ENCODE data around the gene DPF3. TPM values are rescaled to one million over a fixed set of nuclear protein-coding genes. Genes with fewer than 3 reads are reported as not detected.

The DPF3 gene
- total and polyA plus RNA-seq, 9 of the 15 experiments (the other 6 are each of a cell fraction or from before 2014, with no cell fraction given), result 0.21 to 4.9 (median 1.2) TPM

- no peak for TF ChIP-seq CUX1 (CRISPR knock-in tag; IDR thresholded peaks at IDR 0.05)
- TF ChIP-seq NR2F6 (CRISPR knock-in tag; IDR thresholded peaks at IDR 0.05), result no peak
- no peak for TF ChIP-seq GABPB1 (CRISPR knock-in tag; IDR thresholded peaks at IDR 0.05)
- peak in 1 of 3 experiments; percentile 45; a peak in 1 of 6 replicates for TF ChIP-seq ZBTB11 (CRISPR knock-in tag; IDR thresholded peaks at IDR 0.05)
- TF ChIP-seq FIP1L1 (IDR thresholded peaks at IDR 0.05; ENCODE audit: low read depth, low read length, poor library complexity, severe bottlenecking), result no peak
- TF ChIP-seq TFE3 (CRISPR knock-in tag; IDR thresholded peaks at IDR 0.05), result no peak
- no peak for TF ChIP-seq TCF7 (IDR thresholded peaks at IDR 0.05; ENCODE audit: borderline replicate concordance)
- TF ChIP-seq HES1 (IDR thresholded peaks at IDR 0.05; ENCODE audit: low read depth), result no peak
- no peak for TF ChIP-seq CBX3 (IDR thresholded peaks at IDR 0.05; ENCODE audit: borderline replicate concordance in 1 of 2, low read length in 2 of 2)
- no peak for TF ChIP-seq GATAD2B (IDR thresholded peaks at IDR 0.05; ENCODE audit: borderline replicate concordance)
- TF ChIP-seq NCOA6 (IDR thresholded peaks at IDR 0.05), result no peak
- peak; percentile 34 for TF ChIP-seq NEUROD1 (IDR thresholded peaks at IDR 0.05; ENCODE audit: borderline replicate concordance, low read depth, low read length, partially characterized antibody)
Measured at GRCh38 chr14:72742118-72742837, 151.6 kb downstream of the DPF3 start (continued).

Measured in K562 (cell line).